DMS 273 treated with DMSO at 0.1 percent for 48 hours (cell line): ENCODE data around the gene ADAMTS17.

Experiments
- DNase-seq: peaks from one replicate; lab custom pipeline; 2025; lab: John Stamatoyannopoulos, UW

The ADAMTS17 gene

DNA sequence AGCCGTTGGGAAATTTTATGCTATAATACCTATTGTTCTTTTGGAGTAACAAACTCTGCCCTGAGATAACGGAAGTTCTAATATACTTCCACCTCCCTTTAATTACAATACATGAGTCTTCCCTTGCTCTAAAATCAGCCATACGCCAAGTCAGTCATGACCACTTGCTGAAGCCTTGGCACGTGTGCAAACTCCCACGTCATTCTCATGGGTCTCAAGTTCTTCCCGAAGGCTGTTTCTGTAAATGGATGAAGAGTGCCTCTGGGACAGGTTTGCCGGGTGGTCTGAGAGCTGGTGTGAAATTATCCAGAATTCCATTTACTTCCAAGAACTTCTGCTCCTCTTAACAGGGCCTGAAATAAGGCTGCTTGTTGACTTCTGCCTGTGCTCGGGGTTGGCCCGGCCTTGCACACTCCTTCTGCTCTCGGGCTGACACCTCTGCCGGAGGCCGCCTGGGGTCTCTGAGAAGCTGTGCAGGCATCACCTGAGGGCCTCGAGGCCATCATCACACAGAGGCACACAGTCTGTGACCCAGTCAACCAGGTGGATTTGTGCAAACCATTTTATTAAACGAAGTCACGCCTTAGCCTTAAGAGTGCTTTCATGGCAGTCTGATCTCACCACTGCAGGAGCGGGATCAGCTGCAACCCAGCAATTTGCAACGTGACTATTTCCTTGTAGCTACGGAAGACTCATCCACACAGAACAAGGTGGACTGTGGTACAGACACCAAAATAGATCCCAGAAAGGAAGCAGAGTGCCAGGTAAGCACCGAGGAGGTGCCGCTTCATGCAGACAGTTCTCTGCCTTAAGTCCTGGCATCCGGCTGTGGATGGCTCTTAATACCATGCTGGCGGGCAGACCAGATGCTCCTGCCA is 120.1 kb downstream of the ADAMTS17 start:
- DNase-seq: no peak

DNA sequence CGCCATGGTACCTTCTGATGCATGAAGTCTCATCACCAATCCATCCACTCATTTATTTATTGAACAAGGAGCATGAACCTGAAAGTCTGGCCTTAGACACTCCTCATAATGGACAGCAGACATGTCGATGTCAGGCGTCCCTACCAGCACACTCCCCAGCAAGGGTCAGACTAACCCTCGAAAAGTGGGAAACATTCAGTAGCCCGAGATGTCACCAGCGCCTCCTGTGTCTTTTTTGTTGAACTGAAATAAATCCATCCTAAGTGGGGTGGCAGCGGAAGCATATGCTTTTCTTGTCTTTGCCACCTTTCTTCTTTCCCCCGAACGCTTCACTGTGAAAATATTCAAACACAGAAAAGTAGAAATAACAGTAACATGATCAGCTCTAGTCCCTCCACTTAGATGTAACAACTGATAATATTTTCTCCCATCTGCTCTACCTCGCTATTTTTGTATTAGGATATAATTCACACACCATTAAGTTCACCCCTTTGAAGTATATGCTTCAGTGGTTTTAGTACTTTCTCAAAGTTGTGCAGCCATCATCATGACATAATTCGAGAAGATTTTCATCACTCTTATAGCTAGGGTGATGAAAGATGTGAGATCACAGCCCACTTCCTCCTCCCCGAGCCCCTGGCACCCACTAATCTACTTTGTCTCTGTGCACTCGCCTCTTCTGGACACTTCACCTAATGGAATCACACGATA is 121.6 kb downstream of the ADAMTS17 start:
- no peak for DNase-seq

DNA sequence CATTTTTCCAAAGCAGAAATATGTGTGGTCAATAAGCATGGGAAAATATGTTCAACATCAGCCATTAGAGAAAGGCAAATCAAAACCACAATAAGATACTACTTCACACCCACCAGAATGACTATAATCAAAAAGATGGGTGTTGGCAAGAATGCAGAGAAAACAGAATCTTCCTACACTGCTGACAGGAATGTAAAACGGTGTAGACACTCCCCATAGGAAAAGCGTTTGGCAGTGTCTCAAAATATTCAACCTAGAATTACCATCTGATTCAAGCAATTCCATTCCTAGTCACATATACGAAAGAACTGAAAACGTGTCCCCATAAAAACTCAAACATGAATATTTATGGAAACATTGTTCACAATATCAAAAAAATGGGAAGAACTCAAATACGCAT is 123.3 kb downstream of the ADAMTS17 start:
- DNase-seq: no peak

DNA sequence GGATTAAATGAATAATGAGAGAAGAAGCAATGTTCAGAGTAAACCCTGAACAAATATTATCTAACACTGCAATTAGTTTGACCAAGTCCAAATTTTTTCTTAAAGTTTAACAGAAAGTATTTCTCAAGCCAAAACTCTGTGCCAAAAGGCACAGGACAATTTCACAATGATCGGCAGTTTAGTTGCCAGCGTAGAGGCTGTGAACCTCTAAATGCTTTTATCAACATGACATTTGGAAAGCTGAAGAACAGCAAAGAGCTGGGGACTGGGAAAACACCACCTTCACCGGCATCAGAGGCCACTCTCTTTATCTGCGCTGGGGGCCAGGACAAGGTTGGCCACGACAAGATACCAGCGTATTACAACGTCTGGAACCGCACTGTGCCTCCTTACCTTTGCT is 125.6 kb downstream of the ADAMTS17 start:
- no peak for DNase-seq

DNA sequence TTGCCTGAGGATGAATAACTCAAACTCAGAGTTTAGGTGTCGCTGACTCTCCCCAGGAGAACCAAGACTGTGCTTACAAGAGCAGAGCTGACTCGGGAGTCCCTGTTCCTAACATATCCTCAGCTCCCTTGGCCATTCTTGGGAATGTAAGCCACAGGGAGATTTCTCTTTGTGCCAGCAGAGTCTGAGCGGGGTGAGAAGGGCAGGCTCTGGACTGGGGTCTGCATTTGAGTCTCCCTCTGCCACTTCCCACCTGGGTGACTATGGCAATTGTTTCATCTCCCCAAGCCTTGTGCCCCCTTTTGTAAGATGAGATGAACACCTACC is 126.0 kb downstream of the ADAMTS17 start:
- no peak for DNase-seq

DNA sequence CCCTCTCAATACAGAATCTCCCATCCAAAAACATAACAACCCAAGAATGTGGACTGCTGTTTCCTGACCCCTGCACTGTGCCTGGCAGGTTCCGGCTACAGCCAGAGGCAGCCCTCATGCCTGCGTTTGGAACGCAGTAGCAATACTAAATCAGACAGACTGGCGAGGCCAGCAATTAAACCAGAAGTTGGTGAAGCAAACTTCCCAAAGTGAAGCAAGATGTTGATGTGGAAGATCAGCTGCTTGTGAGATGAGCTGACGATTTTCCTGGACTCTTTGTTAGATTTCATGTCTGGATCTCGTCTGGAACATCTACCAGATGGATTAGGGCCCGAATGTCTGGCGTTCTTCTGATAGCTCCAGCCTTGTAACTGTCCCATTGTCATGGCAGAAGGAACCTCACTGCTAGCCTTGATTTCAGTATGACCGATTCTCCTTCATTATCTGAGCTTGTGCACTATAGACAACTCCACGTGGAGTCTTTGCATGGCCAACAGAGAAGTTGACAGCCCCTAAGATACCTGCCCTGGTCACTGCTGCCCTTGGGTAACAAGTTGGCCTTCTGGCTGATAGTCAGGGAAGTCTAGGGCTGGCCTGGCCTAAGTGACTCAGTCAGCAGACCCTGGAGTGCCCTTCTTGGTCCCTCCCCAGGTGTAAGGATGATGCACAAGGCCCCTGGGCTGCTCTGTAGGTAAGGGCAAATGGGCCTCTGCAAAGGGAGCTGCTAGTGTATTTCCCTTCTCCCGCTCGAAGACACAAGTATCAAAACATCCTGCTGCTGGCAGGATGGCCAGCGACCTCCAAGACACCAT is 126.5 kb downstream of the ADAMTS17 start:
- DNase-seq: no peak

DNA sequence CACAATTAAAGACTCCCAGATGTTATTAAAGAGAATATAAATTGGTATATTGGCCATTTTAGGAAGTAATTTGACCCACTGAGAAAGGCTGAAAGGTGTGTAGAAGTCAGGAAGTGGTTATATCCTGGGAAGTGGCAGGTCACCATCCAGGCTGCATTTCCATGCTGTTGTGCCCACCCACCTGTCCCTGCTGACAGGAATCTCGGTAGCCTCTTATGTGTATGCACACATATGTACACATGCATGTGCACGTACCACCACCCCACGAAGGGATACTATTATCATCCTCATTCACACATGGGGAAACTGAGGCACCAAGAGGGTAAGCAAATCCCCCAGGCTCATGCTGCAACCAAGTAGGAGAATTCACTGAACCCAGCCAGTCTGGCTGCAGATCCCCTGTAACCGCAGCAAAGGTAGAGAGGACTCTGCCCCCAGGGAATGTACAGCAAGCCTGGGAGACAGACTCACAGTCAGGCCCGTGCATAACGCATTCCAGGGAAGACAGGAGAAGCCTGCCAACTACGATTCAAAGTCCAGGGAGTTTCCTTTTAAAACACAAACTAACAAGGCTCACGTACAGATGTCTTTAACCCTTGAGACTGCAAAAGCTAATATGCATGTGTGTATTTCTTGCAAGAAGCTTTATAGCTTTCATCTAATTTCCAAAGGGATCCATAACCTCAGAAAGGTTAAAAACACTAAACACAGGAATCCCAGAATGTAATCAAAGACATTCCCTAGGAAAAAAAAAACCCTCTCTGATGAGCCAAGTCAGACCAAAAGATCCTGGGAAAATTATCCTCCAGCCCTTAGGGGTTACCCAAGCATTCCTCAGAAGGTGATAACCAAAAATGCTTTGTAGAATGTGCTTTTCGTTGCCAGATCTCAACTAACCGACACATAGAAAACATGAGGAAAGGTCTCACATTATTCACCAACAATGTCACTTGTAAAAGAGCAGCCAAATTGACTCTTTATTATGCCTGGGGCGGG is 129.6 kb downstream of the ADAMTS17 start:
- no peak for DNase-seq

DNA sequence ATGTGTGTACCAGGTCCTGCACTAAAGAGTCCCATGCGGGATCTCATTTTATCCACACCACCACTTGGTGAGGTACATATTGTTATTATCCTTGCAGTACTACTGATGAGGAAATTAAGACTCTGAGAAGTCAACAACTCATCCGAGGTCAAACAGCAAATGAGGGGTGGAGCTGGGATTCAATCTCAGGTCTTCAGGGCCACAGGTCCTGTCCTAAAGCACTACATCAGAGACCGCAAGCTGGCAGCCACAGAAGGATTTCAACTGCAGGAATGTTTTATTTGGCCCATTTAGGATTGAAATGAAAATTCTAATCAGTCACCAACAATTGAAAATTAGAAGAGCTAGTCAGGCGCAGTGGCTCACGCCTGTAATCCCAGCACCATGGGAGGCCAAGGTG is 131.4 kb downstream of the ADAMTS17 start:
- no peak for DNase-seq

DNA sequence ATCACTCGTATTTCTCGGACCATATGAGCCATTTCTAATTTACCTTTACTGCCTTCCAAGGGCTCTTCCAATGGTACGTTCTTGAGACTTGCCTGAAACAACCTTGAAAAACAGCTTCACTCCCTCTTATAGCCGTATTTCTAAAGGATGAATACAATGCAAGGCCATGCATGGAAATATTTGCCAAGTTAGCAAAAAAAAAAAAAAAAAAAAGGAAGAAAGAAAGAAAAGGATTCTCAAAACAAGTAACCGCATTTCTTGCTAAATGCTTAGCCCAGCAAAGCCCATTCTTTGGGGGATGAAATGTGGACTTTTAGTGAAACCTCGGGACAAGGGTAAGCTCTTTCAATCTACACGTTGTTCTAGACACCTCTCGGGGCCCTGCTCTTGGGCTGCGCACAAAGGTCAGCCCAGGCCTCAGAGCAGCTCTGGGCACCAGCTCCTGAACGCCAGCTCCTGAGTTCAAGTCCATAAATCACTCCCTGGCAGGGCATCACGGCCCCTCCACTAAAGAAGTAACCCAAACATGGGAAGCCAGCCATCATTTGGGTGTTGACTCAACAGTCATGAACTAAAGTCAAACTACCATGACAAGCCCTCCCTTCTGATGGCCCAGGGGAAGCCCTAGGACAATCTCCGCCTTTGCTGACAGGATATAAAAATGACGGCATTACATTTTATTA is 132.7 kb downstream of the ADAMTS17 start:
- DNase-seq: no peak

DNA sequence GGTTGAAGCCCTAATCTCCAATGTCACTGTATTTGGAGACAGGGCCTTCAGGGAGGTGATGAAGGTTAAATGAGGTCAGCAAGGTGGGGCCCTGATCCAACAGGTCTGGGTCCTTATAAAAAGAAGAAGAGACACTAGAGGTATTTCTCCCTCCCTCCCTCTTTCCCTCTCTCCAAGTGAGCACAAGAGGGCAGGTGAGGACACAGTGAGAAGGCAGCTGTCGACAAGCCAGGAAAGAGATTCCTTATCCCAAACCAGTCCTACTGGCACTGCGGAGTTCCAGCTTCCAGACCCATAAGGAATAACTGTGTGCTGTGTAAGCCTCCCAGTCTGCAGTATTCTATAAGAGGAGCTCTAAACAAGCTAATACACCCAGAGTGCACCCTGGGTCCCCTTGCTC is 134.7 kb downstream of the ADAMTS17 start:
- no peak for DNase-seq

DNA sequence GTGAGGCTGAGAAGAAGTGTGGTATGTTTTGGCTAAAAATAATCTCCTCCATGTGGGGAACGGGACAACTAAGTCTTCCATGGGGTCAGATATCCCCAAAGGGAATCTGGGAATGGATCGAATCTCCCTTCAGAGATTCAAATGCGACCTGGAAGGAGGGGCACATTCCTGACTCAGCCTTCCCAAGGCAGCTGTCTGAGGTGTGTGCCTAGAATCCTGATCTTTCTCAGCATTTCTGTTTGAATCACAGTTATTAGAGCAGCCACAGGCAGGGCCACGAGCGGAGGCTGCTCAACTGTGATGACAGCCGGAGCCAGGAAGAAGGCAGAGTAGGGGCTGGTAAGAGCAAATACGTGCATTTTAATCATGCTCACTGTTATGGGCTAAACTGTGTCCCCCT is 135.1 kb downstream of the ADAMTS17 start:
- DNase-seq: no peak

DNA sequence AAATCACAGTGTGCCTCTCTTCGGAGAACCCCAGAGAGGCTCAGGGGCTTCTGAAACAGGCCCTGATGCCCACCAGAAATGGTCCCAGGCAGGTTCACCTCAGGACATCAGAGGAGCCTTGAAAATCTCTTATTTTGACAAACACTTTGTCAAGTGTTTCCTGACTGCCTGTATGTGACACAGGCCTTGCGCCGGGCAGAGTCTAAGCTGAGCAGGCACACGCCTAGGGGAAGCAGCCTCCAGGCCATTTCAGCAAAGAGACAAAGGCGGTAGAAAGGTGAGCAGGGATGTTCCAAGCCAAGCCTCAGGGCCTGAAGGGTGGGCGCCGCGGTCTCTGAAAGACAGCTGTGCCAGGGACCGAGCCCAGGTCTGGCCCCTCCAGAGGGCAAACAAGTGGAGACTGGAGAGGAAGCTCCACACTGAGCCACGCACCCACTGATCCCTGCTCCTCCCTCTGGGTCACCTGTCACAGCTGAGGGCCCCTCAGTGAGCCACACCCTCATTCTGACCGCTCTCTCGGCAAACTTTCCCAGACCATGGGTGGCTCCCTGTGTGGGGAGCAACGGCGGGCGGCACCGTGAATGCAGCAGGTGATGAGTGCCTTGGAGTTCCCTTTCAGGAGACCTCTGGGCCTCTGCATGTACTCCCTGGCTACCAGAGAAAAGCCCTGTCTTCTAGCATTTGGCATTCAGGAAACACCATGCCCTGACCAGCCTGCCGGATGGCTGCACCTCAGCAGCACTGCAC is 136.1 kb downstream of the ADAMTS17 start:
- DNase-seq: no peak

DNA sequence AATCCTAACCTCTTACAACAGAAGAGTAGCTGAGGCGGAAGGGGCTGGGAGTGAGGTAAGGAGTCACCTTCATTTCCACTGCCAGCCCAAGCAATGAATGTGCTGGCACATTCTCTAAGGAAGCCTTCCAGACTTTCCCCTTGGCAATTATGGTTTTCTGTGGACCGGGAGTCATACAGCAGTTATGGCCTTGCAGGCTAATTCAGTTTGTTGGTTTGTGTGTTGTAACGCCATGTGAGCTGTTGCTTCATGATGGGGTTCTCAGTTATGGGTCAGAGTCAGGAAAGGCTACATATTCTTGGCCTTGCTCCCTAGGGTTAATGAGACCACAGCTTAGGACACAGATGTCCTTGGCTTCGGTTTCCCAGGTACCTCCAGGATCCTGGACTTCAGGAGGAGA is 137.0 kb downstream of the ADAMTS17 start:
- DNase-seq: no peak

DNA sequence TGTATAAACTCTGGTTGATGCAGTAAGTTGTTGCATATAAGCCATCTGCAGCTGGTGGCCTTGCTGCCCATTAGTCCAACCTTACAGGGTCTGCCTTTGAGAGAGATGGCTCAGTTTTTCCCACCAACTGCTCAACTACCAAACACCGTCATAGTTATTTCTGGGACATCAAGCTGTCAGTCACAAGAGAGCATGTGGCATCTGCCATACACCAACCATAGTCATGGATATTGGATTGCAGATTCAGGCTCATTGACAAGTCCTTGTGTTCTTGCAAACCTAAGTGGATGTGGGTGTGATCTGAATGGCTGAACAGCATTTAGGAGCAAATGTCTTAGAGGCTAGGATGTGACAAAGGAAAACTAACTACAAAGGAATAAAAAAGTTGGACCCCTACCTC is 137.6 kb downstream of the ADAMTS17 start:
- DNase-seq: no peak

DNA sequence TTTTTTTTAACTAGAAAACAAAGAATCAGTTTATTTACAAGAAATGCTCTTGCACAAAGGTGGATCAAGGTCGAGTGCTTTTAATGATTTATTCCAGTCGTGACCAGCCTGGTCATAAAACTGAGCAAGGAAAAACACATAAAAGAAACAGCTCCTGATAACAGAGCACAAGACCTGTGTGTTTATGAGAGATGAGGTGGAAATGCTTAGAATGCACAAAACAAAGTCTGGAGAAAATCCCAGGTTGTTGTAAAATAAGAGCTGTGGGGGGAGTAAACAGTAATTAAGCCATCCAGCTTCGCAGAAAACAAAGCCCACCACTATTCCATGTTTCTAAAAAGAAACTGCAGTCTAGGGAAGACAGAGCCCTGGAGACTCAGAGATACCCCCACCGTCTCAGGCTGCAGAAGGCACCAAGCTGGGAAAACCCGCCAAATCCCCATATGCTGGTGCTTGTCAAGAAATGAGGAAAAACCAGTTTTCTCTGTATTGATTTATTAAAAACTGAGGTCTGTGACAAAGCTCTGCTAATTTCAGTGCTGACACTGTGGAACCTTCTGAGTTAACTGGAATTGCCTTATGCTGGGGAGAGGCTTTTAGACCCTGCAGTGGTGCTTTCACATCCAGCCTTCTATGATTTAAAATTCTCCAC is 139.3 kb downstream of the ADAMTS17 start:
- DNase-seq: no peak

DNA sequence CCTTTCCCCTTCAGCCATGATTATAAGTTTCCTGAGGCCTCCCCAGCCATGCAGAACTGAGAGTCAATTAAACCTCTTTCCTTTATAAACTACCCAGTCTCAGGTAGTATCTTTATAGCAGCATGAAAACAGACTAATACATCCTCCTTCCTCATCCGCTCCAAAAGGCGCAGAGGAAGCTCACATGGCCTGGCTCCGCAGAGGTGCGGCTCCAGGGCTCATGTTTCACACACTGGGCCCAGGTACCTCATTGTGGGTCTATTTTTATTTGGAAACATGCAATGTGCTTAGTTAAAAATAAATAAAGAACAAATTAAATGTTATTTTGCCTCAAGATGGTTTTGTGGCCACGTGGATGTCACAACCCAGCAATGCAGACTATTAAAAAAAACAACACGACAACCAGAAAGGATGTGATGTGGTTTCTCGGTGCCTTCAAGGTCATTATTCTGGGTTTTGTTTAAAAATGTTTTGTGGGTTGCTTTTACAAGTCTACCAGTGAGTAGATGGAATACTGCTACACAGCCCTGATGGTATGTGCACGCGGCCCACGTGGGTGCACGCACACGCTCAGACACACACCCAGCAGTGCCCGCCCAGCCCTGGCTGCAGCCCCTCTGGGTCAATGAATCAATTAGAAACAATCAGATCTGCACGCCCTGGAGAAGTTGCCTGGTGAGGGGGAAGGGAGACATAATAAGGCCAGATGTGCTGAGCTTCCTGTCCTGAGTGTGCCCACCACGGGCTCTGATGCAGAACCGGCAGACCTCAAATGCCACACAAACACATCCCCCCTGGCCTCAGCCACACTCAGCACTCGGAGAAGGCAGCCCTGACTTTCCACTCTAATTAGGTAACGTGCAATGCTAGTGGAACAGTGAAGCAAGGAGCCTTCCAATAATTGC is 140.1 kb downstream of the ADAMTS17 start:
- DNase-seq: no peak

DNA sequence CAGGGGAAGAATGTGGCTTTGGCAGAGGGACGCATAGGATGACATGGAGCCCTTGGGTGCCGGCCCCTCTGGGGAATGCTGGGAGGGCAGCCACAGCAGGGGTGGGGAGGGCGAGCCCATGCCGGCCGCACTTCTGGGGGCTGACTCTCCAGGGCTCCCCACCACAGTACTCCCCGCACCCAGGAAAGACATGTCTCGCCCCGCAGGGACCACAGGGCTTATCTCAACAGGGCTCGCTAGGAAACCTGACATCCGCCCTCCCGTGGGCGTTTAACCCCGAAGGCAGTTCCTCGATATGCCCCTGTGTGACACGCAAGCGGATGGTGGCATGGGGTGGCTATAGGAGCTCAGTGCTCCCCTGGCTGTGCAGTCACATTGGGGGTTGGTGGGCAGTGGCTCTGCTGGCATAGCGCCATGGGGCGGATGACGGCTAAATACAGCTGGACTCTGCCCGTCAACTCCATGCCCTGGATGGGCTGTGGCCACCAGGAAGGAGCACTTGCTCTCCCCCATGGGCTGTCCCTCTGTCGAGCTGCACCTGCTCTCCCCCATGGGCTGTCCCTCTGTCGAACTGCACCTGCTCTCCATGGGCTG is 141.4 kb downstream of the ADAMTS17 start:
- no peak for DNase-seq

DNA sequence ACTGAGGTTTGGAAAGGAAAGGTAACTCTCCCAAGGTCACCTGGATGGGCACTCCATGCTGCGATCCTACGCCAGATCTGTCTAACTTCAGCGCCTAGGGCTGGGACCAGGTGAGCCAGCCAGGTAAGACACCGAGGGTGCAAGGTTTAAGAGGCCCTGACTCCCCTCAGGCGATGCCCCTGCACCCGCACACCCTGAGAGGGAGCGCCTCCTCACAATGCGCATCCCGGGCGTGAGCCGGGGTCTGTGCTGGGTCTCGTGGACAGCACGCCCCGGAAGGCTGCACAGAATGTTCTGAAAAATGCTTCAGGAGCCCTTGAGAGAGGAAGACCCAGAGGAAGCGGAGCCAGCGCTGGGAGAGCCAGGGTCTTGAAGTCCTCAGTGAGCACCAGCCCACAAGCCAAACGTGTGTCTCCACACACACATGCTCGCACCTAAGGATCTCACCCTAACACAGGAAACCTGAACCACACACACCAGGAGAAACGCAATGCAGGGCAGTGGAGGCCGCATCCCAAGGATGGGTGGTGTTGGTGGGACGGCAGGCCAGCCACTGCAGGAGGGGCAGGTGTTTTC is 142.0 kb downstream of the ADAMTS17 start:
- DNase-seq: no peak
